ENCODE measurements around the gene CCBE1.

Gene CCBE1

DNA sequence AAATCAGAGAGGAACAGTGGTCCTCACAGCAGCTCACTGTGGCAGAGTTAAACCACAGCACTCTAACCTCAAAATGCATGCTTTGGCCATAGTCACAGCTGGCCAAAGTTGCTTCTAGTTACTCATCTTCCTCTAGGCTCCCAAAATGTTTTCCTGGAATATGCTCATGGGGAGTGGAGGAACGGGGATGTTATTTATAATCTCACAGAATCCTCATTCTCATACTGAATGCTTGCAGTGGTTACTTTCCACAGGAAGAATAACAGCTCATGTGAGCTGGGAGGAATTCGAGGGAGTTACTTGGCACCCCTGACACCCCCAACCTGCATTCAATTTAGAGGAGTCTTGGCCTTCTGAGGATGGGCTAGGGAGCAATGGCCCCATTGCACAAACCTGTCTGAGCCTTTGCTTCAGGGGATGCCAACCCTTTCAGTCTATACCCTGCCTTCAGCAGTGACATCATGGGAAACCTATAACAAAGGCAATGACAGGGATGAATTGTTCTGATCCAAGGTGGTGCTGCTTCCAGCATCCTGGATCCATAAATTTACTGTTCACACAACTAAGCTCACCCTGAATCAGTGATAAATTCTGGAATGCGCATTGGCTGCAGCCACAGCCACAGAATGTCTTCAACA, 22.4 kb upstream of the CCBE1 start:
- no peak for TF ChIP-seq YY1 (IDR thresholded peaks at IDR 0.05; ENCODE audit: low read depth)
- no peak for TF ChIP-seq ZBTB7A (IDR thresholded peaks at IDR 0.05; ENCODE audit: low read depth)

DNA sequence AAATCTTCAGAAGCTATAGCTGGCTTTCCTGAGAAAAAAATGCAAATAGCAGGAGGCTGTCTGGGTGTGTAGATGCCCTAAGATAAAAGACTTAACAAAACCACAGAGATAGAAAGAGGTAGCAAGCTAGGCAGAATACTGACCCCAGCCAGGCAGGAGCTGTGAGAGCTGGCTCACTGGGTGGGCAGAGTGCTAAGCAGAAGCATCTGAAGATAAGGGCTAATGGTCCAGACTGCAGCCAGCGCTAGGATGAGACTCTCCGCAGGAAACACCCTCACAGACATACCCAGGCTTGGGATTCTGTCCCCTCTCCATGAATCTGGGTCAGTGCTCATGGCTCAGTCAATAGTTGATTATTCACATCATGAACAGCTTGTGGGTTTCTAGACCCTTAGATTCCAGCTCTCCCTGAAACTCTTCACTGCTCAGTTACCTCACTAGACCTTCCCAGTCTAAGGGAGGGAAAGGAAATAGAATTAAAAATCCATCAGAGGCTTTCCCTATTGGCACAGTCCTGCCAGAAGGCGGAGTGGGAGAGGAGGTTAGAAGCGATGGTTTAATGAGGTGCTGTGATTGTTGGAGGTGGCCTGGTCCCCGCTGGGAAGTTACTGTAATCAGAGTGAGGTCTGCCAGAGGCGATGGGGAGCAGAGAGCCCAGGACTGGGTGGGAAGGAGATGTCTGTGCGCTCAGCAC, 21.4 kb upstream of the CCBE1 start:
- no peak for TF ChIP-seq YY1 (IDR thresholded peaks at IDR 0.05; ENCODE audit: low read depth)

DNA sequence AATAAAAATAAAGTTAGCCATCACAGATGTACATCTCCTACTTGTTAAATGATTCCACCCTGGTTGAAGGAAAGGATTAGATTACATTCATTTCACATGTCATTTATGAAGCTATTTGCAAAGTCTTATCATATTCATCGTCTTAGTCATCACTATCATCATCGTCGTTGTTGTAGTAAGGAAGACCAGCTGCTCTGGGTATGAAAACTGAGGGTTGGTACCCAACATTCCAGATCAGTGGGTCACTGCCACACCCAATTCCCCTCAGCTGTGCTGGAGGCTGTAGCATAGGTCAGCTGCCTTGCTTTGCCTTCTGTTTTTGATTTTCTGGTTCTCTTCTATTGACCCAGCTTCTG, 20.9 kb upstream of the CCBE1 start:
- TF ChIP-seq, protein P1, sequence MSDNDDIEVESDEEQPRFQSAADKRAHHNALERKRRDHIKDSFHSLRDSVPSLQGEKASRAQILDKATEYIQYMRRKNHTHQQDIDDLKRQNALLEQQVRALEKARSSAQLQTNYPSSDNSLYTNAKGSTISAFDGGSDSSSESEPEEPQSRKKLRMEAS (IDR thresholded peaks at IDR 0.05), result no peak
- TF ChIP-seq EGR1 (IDR thresholded peaks at IDR 0.05) (no peak), TEAD4 (IDR thresholded peaks at IDR 0.05) (no peak), EP300 (IDR thresholded peaks at IDR 0.05; ENCODE audit: borderline replicate concordance) (no peak)
- TF ChIP-seq, protein P2, sequence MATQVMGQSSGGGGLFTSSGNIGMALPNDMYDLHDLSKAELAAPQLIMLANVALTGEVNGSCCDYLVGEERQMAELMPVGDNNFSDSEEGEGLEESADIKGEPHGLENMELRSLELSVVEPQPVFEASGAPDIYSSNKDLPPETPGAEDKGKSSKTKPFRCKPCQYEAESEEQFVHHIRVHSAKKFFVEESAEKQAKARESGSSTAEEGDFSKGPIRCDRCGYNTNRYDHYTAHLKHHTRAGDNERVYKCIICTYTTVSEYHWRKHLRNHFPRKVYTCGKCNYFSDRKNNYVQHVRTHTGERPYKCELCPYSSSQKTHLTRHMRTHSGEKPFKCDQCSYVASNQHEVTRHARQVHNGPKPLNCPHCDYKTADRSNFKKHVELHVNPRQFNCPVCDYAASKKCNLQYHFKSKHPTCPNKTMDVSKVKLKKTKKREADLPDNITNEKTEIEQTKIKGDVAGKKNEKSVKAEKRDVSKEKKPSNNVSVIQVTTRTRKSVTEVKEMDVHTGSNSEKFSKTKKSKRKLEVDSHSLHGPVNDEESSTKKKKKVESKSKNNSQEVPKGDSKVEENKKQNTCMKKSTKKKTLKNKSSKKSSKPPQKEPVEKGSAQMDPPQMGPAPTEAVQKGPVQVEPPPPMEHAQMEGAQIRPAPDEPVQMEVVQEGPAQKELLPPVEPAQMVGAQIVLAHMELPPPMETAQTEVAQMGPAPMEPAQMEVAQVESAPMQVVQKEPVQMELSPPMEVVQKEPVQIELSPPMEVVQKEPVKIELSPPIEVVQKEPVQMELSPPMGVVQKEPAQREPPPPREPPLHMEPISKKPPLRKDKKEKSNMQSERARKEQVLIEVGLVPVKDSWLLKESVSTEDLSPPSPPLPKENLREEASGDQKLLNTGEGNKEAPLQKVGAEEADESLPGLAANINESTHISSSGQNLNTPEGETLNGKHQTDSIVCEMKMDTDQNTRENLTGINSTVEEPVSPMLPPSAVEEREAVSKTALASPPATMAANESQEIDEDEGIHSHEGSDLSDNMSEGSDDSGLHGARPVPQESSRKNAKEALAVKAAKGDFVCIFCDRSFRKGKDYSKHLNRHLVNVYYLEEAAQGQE (IDR thresholded peaks at IDR 0.05; ENCODE audit: low read depth), result no peak

DNA sequence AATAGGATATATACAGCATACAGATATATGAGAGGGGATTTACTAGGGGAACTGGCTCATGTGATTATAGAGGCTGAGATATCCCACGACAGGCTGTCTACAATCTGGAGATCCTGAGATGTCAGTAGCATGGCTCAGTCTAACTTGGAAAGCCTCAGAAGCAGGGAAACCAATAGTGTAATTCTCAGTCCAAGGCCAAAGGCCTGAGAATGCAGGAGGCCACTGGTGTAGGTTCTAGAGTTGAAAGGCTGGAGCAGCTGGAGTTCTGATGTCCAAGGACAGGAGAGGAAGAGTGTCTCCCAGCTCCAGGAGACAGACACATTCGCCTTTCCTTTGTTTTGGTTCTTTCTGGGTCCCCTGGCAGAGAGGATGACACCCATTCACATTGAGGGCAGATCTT, 20.1 kb upstream of the CCBE1 start:
- no peak for TF ChIP-seq ZBTB7A (IDR thresholded peaks at IDR 0.05; ENCODE audit: low read depth)
- TF ChIP-seq CEBPB (IDR thresholded peaks at IDR 0.05), result no peak
- TF ChIP-seq EP300 (IDR thresholded peaks at IDR 0.05; ENCODE audit: borderline replicate concordance), result no peak
- no peak for TF ChIP-seq TCF12 (IDR thresholded peaks at IDR 0.05; ENCODE audit: low read depth)
- no peak for TF ChIP-seq NFIC (IDR thresholded peaks at IDR 0.05)
- TF ChIP-seq, protein P3, sequence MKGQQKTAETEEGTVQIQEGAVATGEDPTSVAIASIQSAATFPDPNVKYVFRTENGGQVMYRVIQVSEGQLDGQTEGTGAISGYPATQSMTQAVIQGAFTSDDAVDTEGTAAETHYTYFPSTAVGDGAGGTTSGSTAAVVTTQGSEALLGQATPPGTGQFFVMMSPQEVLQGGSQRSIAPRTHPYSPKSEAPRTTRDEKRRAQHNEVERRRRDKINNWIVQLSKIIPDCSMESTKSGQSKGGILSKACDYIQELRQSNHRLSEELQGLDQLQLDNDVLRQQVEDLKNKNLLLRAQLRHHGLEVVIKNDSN (IDR thresholded peaks at IDR 0.05), result no peak
- TF ChIP-seq FOXM1 (IDR thresholded peaks at IDR 0.05; ENCODE audit: borderline replicate concordance, low read depth), result no peak
- TF ChIP-seq CREB1 (IDR thresholded peaks at IDR 0.05; ENCODE audit: low read depth), result no peak
- TF ChIP-seq, protein P2 (IDR thresholded peaks at IDR 0.05; ENCODE audit: low read depth), result no peak
- no peak for TF ChIP-seq TEAD4 (IDR thresholded peaks at IDR 0.05)
- TF ChIP-seq YY1 (IDR thresholded peaks at IDR 0.05; ENCODE audit: low read depth), result no peak
- no peak for TF ChIP-seq EGR1 (IDR thresholded peaks at IDR 0.05)
- TF ChIP-seq, protein P1 (IDR thresholded peaks at IDR 0.05), result no peak
- no peak for TF ChIP-seq TAF1 (IDR thresholded peaks at IDR 0.05; ENCODE audit: low read depth)
- TF ChIP-seq RAD21 (IDR thresholded peaks at IDR 0.05; ENCODE audit: low read depth), result no peak

DNA sequence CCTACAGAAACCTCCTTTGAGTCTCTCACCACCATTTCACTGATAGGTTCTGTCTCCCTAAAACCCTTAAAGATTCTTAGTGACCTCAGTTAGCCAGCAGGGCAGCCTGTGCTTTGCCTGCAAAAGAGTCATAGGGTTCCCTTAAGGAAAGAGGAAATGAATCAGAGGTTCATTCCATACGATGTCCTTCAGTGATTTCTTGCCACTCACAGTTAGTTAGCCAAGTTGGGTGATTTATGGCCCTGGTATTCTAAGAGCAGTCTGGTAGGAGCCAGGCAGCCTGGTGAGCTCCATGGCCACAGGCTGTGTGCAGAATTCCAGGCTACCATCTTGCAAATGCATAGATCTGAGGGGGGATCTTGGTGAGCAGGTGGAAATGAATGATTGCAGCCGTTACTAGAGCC, 18.7 kb upstream of the CCBE1 start:
- no peak for TF ChIP-seq TAF1 (IDR thresholded peaks at IDR 0.05; ENCODE audit: low read depth)
- TF ChIP-seq EGR1 (IDR thresholded peaks at IDR 0.05), result no peak
- no peak for TF ChIP-seq FOXM1 (IDR thresholded peaks at IDR 0.05; ENCODE audit: borderline replicate concordance, low read depth)
- TF ChIP-seq, protein P1 (IDR thresholded peaks at IDR 0.05), result no peak
- TF ChIP-seq ZBTB7A (IDR thresholded peaks at IDR 0.05; ENCODE audit: low read depth), result no peak
- TF ChIP-seq YY1 (IDR thresholded peaks at IDR 0.05; ENCODE audit: low read depth), result no peak
- TF ChIP-seq EP300 (IDR thresholded peaks at IDR 0.05; ENCODE audit: borderline replicate concordance), result no peak
- TF ChIP-seq, protein P3 (IDR thresholded peaks at IDR 0.05), result no peak
- no peak for TF ChIP-seq TEAD4 (IDR thresholded peaks at IDR 0.05)
- TF ChIP-seq NFIC (IDR thresholded peaks at IDR 0.05), result no peak
- no peak for TF ChIP-seq TCF12 (IDR thresholded peaks at IDR 0.05; ENCODE audit: low read depth)
- TF ChIP-seq CEBPB (IDR thresholded peaks at IDR 0.05), result no peak
- TF ChIP-seq RAD21 (IDR thresholded peaks at IDR 0.05; ENCODE audit: low read depth), result no peak
- TF ChIP-seq CREB1 (IDR thresholded peaks at IDR 0.05; ENCODE audit: low read depth), result no peak
- TF ChIP-seq, protein P2 (IDR thresholded peaks at IDR 0.05; ENCODE audit: low read depth), result no peak

Measured in Ishikawa (cell line).